ENCODE results near the gene SMIM13.

SMIM13 gene

GRCh38 chr6:11151488-11151887, 57.9 kb downstream of the SMIM13 start:
- DNase-seq (ENCODE audit: extremely low read depth, insufficient read length): no peak
- no peak overlapping the region for H3K4me3 ChIP-seq (replicated peaks; ENCODE audit: low read depth, low read length)
- no peaks in the 10 kb centered on the region for H3K27me3 ChIP-seq (replicated peaks; ENCODE audit: control insufficient read depth, insufficient read depth, low read length)
- TF ChIP-seq, protein P1, sequence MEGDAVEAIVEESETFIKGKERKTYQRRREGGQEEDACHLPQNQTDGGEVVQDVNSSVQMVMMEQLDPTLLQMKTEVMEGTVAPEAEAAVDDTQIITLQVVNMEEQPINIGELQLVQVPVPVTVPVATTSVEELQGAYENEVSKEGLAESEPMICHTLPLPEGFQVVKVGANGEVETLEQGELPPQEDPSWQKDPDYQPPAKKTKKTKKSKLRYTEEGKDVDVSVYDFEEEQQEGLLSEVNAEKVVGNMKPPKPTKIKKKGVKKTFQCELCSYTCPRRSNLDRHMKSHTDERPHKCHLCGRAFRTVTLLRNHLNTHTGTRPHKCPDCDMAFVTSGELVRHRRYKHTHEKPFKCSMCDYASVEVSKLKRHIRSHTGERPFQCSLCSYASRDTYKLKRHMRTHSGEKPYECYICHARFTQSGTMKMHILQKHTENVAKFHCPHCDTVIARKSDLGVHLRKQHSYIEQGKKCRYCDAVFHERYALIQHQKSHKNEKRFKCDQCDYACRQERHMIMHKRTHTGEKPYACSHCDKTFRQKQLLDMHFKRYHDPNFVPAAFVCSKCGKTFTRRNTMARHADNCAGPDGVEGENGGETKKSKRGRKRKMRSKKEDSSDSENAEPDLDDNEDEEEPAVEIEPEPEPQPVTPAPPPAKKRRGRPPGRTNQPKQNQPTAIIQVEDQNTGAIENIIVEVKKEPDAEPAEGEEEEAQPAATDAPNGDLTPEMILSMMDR (IDR thresholded peaks at IDR 0.05; ENCODE audit: insufficient read depth, low read length, poor library complexity, severe bottlenecking): no peak
- no peaks in the 10 kb centered on the region for H3K36me3 ChIP-seq (ENCODE audit: control insufficient read depth, insufficient read depth, low read length)

DNA sequence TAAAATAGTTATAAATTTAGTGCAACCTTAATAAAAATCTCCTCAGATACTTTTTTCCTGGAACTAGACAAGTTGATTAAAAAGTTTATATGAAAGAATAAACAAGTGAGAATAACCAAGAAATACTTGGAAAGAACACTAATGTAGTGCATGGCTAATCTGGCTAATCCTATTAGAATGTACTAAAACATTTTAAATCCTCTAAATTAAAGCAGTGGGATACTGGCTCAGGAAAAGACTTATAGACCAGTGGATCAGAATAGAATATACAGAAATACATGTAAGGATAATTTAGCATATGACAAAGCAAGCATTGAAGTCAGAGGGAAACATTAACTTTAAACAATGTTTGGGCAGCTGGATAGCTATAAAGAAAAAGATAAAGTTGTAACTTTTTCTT, 58.9 kb downstream of the SMIM13 start:
- Histone ChIP-seq H3K36me3 (ENCODE audit: control insufficient read depth, insufficient read depth, low read length) (no peaks in the 10 kb centered on the region), H3K4me3 (replicated peaks; ENCODE audit: low read depth, low read length) (no peak overlapping the region), H3K27me3 (replicated peaks; ENCODE audit: control insufficient read depth, insufficient read depth, low read length) (no peaks in the 10 kb centered on the region)
- DNase-seq (ENCODE audit: extremely low read depth, insufficient read length): no peak
- TF ChIP-seq, protein P1 (IDR thresholded peaks at IDR 0.05; ENCODE audit: insufficient read depth, low read length, poor library complexity, severe bottlenecking): no peak

- H3K27me3 ChIP-seq (replicated peaks; ENCODE audit: control insufficient read depth, insufficient read depth, low read length): no peaks in the 10 kb centered on the region
- TF ChIP-seq, protein P1 (IDR thresholded peaks at IDR 0.05; ENCODE audit: insufficient read depth, low read length, poor library complexity, severe bottlenecking): no peak
- H3K4me3 ChIP-seq (replicated peaks; ENCODE audit: low read depth, low read length): no peak overlapping the region
- DNase-seq (ENCODE audit: extremely low read depth, insufficient read length): no peak
- no peaks in the 10 kb centered on the region for H3K36me3 ChIP-seq (ENCODE audit: control insufficient read depth, insufficient read depth, low read length)
Measured at GRCh38 chr6:11153447-11153846, 59.8 kb downstream of the SMIM13 start.

GRCh38 chr6:11155589-11155988, 62.0 kb downstream of the SMIM13 start:
- no peak for DNase-seq (ENCODE audit: extremely low read depth, insufficient read length)
- H3K27me3 ChIP-seq (replicated peaks; ENCODE audit: control insufficient read depth, insufficient read depth, low read length): no peaks in the 10 kb centered on the region
- no peak overlapping the region for H3K4me3 ChIP-seq (replicated peaks; ENCODE audit: low read depth, low read length)
- H3K36me3 ChIP-seq (ENCODE audit: control insufficient read depth, insufficient read depth, low read length): no peaks in the 10 kb centered on the region
- TF ChIP-seq, protein P1 (IDR thresholded peaks at IDR 0.05; ENCODE audit: insufficient read depth, low read length, poor library complexity, severe bottlenecking): no peak

- Histone ChIP-seq H3K27me3 (replicated peaks; ENCODE audit: control insufficient read depth, insufficient read depth, low read length) (no peaks in the 10 kb centered on the region), H3K36me3 (ENCODE audit: control insufficient read depth, insufficient read depth, low read length) (no peaks in the 10 kb centered on the region), H3K4me3 (replicated peaks; ENCODE audit: low read depth, low read length) (no peak overlapping the region)
- TF ChIP-seq, protein P1 (IDR thresholded peaks at IDR 0.05; ENCODE audit: insufficient read depth, low read length, poor library complexity, severe bottlenecking): no peak
- no peak for DNase-seq (ENCODE audit: extremely low read depth, insufficient read length)
Measured at GRCh38 chr6:11160199-11160598, 66.6 kb downstream of the SMIM13 start.
